Frontal cortex (tissue), 4 donors: ENCODE data around the gene ESRRB. TPM values are rescaled to one million over a fixed set of nuclear protein-coding genes. Genes with fewer than 3 reads are reported as not detected.

Experiments used
- DNase-seq, 2 donors: peaks; one replicate each; pipeline ENCODE4 v3.0.0; 2012; ENCODE audit warnings: low spot score in 2 of 2
- FAIRE-seq: peaks from 2 replicates; lab custom pipeline; 2012; peaks lifted over from hg19 to GRCh38; lab: Jason Lieb, UNC
- total RNA-seq: library from RNA; depleted of rRNA; stranded (reverse); fragments of >200 nt; gene quantifications from one replicate; pipeline ENCODE4 v1.2.3, GENCODE V29; 2014
- donor health status: control.
- donor health status: control.
- donor health status: control.

The ESRRB gene
- total RNA-seq, 1 donor from 2014 or later, result under 0.01 TPM

DNA sequence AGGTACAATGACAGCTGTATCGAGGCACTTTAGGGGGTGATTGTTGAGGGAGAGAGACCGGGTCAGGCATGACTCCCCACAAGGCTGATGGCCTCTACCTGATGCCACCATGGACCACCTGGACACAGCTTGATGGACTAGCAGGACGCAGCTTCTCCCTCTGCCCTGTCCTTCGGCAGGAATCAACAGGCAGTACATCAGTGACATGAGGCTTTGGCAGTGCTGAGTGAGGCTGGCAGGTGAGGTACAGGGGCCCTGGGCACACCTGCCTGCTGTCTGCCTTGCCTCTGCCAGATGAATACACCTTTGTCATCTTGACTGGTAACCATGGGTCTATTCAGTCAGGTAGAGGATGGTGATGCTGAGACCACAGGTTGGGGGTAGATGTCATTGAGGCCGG lies 25.3 kb upstream of the ESRRB start:
- no peak for DNase-seq
- no peak for FAIRE-seq

- FAIRE-seq (no peak), DNase-seq (no peak)
Measured at GRCh38 chr14:76351941-76352340, 24.0 kb upstream of the ESRRB start.

DNA sequence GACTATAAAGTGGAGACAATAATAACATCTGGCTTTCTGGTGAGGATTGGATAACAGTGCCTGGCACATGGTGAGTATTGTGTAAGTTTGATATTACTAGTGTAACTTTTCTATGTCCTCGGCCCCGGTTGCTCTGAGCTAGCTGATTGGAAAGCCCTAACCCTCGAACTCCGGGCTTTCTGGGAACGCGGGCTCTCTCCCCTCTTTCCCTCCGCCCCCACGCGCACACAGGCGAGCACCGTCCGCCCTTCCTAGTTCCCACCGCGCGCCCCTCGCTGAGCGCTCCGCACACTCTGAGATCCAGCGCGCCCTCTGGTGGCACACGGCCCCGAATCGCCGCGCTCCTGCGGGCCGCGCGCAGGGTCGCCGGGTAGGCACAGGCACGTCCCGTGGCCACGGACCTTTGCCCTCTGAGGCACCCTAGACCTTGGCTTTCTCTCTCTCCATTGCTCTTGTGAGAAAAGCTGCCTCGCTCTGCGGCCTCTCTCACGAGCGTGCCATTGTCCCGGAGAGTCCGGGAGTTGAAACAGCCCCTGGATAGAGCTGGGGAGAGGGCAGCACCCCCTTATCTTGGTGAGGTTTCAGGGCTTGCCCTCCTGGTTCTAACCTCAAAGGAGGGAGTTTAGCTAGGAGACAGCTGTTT lies 23.2 kb upstream of the ESRRB start:
- DNase-seq, result peak; percentile 48 to 78
- FAIRE-seq, result no peak

- no peak for FAIRE-seq
- no peak for DNase-seq
Measured at GRCh38 chr14:76354310-76354709, 21.6 kb upstream of the ESRRB start.

GRCh38 chr14:76355771-76356170 lies 20.2 kb upstream of the ESRRB start:
- no peak for DNase-seq
- FAIRE-seq, result no peak

GRCh38 chr14:76371066-76371465 lies 4.9 kb upstream of the ESRRB start:
- DNase-seq (no peak), FAIRE-seq (no peak)

GRCh38 chr14:76373456-76373855 lies 2.5 kb upstream of the ESRRB start:
- DNase-seq (no peak), FAIRE-seq (no peak)

- FAIRE-seq (no peak), DNase-seq (peak in 1 of 2 donors; percentile 34)
Measured at GRCh38 chr14:76375484-76375883, 453 bp upstream of the ESRRB start.

- DNase-seq, result no peak
- FAIRE-seq, result no peak
Measured at GRCh38 chr14:76376409-76376877, 506 bp downstream of the ESRRB start.

DNA sequence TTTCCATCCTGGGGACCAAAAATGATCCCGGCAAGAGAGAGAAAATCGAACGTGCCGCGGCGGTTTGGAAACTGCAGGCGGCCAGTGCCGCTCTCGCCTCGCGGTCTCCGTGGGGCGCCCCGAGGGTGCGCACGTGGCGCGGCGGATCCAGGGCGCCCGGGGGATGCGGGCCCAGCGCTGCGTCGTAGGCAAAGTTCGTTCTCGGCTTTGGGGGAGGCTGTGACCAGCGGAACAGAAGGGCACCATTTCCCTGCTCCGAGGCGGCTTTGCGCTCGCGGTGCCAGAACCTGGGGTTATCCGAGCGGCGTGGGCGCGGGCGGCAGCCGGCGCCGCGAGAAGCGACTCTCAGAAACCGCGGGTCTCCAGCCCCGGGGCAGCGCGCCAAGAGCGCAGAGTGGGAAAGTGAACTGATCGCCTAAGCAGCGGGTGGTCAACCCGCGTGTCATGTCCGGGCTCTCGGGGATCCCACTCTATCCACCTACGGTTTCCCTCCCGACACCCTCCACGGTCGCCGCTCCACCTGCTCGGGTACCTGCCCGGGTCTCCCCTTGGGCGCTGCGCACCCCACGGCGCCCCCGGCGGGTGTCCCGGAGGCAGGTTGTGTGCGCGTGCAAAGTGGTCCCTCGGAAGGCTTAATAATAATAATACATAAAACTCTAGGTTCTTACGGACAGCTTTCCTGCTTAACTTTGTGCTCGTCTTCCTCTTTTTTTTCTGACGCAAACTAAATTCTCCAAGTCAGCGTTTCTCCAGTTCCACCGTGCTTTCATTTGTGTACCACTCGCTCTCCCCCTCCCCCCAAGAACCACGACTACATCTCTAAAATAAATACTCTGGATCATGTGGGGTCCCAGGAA lies 1.2 kb downstream of the ESRRB start:
- no peak for DNase-seq
- no peak for FAIRE-seq

DNA sequence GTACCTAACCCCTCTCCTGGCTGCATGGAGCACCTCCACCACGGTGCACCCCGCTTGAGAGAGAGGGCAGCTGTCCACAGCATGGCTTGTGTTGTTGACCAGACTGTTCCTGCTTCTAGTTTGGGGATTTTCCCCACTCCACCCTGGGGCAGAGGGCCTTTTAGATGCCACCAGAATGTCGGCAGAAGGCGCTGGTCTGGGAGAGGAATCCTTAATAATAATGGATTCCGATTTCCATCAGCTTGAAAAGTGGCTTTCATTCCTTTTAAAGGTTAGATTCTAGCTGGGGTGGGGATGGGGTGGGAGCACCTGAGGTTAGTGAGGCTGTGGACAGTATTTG lies 1.8 kb downstream of the ESRRB start:
- FAIRE-seq (no peak), DNase-seq (no peak)

DNA sequence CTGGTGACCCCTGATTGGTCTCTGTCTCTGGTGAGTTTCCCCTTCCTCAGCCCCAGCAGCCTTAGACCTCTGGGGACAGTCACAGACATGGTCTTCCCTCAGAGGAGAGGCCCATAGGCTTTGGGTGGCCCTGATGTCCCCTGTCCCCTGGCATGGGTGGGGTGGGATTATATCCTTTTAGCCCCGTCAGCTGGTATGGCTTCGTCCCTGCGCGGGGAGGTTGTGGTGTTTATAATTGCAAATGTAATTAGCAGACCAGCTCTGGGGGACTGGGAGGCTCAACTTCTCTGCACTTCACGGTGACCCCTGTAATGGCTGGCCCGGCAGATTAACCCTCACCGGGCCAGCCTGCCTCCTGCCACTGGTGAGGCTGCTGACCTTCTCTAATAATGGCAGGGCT lies 5.1 kb downstream of the ESRRB start:
- FAIRE-seq (no peak), DNase-seq (no peak)

DNA sequence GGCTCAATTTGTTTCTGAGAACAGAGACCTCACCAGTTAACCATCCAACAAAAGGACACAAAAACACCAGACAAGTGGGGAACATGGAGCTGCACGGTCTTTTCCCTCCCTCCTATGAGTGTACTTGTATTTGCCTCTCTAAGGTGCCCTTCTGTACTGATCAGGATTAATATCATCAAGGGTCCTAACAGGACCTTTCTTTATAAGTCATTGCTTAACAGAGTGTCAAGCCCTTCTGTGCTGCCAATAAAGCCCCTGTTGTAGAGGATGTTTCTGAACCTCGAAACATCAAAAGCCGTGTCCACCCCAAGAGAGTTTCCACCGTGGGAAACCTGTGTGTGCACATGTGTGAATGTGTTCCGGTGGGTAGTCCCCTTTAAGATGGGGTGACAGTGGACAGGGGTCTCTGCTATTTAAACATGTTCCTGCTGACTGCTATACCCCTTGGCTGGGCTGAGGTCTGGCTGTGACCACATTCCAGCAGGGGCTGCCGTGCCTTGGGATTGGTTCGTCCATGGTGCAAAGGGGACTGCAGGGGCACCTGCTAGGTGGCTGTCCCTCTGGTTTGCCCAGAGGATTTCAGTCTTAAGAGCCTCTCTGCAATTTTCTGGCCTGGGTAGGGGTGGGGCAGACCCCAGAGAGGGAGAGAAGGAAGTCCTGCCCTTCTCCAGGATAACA lies 6.0 kb downstream of the ESRRB start:
- DNase-seq, result no peak
- no peak for FAIRE-seq

DNA sequence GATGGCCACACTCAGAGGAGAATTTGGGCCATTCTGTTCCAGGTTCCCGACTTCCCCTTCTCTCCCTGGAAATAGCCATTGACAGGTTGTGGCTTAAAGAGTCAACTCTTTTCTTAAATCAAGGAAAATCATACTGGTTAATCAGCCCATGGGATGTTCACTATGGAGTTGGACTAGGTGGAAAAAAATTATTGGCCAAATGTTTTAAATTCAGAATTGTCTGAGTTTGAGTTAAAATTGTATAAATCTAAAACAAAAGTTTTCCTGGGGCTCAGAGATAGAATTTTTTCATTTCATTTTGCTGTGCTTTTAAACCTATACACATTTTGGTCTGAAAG lies 6.5 kb downstream of the ESRRB start:
- no peak for FAIRE-seq
- no peak for DNase-seq

- FAIRE-seq (no peak), DNase-seq (no peak)
Measured at GRCh38 chr14:76385435-76385834, 9.5 kb downstream of the ESRRB start.

- FAIRE-seq, result no peak
- DNase-seq, result peak; percentile 59 to 77
Measured at GRCh38 chr14:76386944-76387782, 11.2 kb downstream of the ESRRB start.

DNA sequence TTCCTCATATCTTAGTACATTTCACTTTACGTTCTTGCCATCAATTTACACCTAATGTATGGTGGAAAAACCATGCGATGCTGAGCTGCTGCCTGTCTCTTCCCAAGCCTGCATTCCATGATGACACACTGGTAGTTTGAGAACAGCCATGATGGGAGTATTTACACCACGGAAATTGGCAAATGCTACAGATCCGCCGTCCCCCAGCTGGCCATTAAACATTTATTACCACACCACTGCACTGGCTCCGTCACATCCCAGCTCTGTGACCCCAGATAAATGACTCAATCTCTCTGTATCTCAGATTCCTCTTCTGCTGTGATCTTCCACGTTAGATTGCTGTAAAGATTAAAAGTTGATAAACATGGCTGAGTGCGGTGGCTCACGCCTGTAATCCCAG lies 13.9 kb downstream of the ESRRB start:
- no peak for DNase-seq
- no peak for FAIRE-seq

- DNase-seq (no peak), FAIRE-seq (no peak)
Measured at GRCh38 chr14:76390621-76391020, 14.7 kb downstream of the ESRRB start.

DNA sequence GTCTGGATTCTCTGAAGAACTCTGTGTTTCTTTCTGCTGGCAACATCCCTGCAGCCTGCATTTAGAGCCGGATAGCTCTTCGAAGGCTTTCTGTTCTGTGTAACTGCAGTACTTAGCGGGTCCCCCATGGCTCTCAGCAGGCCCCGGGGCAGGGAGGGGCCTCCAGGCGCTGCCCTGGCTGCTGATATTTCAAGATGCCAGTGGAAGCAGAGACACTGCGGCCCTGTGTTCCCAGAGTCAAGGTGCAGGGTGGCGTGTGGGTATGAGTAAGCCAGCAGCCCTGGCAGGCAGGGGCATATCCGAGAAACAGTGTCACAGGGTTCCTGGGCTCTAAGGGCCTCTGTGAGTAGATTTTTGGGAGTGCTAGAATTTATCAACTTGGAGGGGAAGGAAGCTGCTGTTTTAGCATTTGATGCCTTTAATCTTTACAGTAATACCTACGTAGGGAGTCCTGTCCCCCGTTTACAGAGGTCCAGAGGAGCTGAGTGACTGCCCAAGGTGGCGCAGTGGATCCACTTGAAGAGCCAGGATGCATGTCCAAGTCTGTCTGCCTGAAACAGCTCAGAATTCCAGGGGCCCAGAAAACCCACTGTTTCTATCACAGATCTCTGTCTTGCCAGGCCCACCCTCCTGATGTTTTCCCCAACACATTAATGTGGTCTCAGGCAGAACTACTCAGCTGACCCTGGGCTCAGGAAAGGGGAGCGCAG lies 16.2 kb downstream of the ESRRB start:
- FAIRE-seq (no peak), DNase-seq (no peak)

DNA sequence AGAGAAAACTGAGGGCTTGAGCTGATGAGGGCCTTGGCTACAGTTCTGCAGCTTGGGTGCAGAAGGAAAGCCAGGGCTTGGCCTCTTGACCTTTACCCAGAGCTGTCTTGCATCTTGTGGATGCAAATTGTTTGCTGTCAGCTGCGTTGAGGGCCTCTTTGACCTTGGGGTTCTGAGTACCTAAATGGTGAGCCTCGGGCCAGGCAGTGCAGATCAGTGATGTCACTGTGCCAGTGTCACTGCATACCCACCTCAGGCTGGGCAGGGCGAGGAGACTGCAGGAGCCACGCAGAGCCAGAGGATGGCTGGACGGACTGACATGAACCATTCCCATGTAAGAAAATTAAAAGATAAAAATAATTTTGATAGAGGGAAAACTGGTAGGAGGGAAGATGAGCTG lies 18.6 kb downstream of the ESRRB start:
- no peak for DNase-seq
- no peak for FAIRE-seq
